HG02981 (cell line): ENCODE measurements around the gene OR5J2.
"Not testable (repeated sequence)": the region's sequence is repeated elsewhere in the genome, so short reads cannot be mapped to it uniquely, and the experiment has no call there.

ENCODE experiments used
- ATAC-seq: cut with Tn5 transposase; IDR thresholded peaks from one replicate; pipeline ENCODE4 v1.9.1; 2021; ENCODE audit warnings: mild to moderate bottlenecking, moderate library complexity; ENCODE audit not compliant: unreplicated experiment

The OR5J2 gene

GRCh38 chr11:56176318-56176717 is at the start of gene OR5J2:
Gene OR5J2 (plus strand): TSS chr11:56176618. CDS start chr11:56176618, 0 bp downstream.
- no peak for ATAC-seq

- no peak for ATAC-seq
Observed at GRCh38 chr11:56140151-56140661, 36.2 kb upstream of the OR5J2 start, which contains the start of gene OR8J3. Gene OR8J3 (minus strand): TSS chr11:56140201. CDS start chr11:56137718, 2,483 bp downstream.

- not testable (repeated sequence) for ATAC-seq
Observed at GRCh38 chr11:56143681-56144080, 32.7 kb upstream of the OR5J2 start.

DNA sequence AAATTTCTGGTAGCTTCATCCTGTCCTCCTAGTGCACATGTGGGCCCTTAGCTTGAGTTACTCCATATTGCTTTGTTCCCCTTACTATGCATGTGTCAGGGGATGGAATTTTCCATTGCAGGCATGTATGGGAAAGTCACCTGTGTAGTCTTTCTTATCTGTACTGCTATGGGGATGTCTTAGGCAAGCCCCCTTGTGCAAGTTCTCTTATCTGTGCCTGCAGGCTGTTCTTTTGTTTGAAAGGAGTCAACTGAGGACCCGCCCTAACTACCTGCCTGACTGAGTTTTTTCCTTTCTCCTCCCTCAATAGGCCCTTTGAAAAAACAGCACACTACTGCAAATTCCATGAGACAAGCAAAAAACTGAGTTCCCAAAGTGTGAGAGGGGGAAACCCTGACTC is 25.0 kb upstream of the OR5J2 start:
- no peak for ATAC-seq

DNA sequence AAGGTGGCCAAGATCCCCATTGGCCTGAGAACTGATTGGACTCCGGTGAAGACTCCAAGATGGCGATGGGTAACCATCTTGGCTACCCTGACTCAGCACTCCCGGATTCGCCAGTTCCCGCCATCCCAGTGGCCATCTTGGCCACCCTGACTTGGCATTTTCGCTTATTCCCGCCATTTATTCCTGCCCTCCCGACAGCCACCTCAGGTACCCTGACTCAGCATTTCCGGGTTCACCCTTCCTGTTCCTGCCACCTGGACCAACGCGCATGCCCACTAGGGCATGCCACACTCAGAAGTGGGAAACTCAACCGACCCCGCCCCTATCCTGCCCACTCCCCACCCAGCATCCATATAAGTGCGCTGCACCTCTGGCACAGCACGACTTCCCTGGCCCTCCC is 24.1 kb upstream of the OR5J2 start:
- no peak for ATAC-seq

DNA sequence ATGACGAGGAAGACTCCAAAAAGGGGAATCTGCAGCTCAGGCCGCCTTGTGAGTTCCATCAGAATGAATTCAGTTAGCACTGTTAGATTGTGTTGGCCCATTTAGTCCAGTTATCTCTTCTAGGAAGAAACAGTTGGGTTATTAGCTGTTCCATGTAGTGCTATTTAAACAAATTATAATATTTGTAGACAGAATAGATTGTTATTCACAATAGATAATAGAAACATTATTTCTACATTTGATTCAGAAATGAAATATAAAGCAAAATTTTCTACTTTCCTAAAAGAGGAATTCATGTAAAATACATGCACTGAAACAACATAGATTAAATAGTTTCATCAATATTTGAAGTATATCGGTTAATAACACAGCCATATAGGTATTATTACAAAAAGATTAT is 16.2 kb upstream of the OR5J2 start, which contains the start of gene OR8K5:
Gene OR8K5 (minus strand): TSS at position 101 of the 400 bp plus-strand sequence. CDS start 0 bp downstream, at position 101.
- no peak for ATAC-seq

DNA sequence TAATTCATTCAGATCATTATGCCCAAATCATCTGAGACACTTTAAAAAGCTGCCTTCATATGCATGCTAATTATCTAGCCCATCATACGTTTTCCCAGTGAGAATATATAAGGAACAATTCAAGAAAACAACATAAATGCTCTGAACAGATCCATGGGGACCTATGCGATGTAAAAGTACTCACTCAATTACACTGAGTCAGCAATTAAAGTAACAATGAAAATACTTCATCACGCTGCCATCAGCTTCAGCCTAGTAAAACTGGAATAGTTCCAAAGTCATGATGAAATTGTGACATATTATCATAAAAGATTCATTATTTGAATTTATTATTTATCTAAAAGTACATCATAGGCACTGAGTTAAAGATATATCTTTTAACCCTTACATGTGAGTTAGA is 12.6 kb upstream of the OR5J2 start:
- no peak for ATAC-seq

GRCh38 chr11:56172256-56172830 is 4.1 kb upstream of the OR5J2 start:
- ATAC-seq, result no peak

- ATAC-seq, result no peak
Observed at GRCh38 chr11:56183459-56183858, 7.0 kb downstream of the OR5J2 start.

DNA sequence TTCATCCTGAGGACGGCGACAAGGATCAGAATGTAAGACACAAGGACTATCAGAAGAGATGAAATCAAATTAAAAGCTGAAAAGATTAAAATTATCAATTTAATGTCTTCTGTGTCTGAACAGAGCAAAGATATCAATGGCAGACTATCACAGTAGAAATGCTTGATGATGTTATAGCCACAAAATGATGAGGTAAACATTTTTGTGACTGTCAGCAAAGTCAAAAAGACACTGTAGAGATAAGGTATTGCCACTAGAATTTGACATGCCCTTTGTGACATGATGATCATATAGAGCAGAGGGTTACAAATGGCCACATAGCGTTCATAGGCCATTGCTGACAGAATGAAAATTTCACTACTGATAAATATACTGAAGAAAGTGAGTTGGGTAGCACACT is 12.2 kb downstream of the OR5J2 start:
- ATAC-seq, result no peak

DNA sequence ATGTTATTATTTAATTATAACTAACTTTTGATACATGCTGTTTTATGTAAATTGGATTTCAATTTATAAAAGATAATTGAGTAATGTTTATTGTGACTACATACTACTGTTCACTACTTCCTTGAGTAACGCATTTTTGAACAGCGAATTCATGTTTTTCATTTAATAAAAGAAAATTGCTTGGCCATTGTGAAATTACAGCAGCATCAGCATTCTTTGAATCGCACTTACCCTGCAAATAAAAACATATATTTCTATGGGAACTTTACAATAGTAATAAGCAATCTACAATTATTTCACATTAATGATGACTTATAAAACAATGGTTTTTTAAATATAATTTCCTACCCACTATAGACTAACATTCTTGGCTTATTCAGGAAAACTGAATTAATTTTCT is 20.3 kb downstream of the OR5J2 start:
- no peak for ATAC-seq

DNA sequence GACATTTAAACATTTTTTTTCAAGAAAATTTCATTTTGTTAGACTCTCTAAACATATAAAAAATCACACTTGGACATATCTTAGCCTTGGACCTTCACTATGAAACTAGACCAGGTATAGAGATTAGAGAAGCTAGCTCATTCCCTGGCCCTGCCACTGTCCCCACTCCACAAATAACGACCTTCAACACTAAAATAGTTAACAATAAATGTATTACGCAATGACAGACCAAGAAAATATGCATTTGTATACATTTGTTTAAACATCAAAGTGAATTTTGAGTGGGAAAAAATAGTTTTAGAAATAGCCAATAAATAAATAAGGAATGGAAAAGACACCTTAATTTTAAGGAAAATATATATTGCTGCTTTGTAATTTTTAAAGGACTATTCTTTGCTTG is 20.9 kb downstream of the OR5J2 start:
- ATAC-seq, result no peak

- no peak for ATAC-seq
Observed at GRCh38 chr11:56207790-56208189, 31.4 kb downstream of the OR5J2 start.

DNA sequence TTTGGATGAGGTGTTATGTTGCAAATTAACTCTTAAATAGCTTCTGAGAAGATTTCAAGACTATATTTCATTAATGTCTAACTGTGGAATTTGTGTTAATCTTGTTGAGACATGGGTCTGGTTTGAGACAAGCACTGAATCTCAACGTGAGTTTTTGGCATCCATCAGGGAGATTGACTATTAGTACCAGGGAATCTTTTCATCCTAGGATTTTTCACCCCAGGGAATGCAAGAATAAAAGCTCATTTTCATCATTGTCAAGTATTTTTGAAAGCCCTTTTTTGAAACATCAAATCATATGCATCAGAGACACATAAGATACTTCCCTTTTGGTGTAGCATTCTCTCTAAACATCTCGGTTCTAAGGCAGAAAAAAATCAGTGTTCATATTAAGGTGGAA is 38.1 kb downstream of the OR5J2 start:
- no peak for ATAC-seq

- not testable (repeated sequence) for ATAC-seq
Observed at GRCh38 chr11:56219735-56220134, 43.3 kb downstream of the OR5J2 start.
